GM19240 (cell line): Measurements from ENCODE around the gene TNNC1.

Source experiments
- DNase-seq: peaks from one replicate; pipeline ENCODE4 v3.0.0; 2011; ENCODE audit warnings: low spot score; ENCODE audit not compliant: insufficient read length

The TNNC1 gene

DNA sequence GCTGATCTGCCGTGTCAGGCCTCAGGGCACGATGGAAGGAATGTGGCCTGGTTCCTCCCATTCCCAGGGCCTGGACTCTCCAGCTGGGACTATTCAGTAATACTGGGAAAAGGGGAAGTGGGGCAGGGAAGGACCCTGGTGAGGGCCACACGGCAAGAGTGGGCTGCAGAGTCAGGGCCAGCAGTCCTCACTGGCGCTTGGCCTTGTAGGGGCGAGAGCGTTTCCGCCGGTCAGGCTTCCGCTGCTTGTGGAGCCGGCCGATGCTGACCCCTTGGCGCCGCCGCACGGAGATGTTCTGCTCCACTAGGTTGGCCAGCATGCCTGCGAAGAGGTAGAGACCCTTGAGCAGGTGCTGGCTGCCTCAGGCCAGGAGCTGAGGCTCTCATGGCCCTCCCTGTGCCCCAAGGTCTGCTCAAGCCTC, 51.7 kb downstream of the TNNC1 start:
- DNase-seq: no peak

DNA sequence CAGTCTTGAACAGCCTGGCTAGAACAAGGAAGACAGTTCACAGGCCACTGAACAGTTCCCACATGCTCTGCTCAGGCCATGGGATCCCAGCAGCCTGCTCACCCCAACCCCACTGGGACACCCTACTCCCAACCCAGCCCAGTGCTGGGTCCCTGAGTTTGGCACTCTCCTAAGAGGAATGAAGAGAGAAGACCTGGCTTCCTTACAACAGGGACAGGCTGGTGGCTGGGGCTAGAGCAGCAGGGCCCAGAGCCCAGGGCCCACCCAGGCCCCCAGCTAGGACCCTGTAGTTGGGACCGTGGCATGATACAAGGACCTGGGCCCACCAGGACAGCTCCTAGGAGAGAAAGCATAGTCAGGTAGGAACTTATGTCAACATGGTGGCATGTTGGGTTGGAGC, 52.3 kb downstream of the TNNC1 start:
- DNase-seq: no peak
